HepG2 (cell line): Measurements from ENCODE around the gene RXYLT1. TPM values are rescaled to one million over a fixed set of nuclear protein-coding genes. Genes with fewer than 3 reads are reported as not detected.

Experiments
- HDAC1 ChIP-seq: sonication (generic); formaldehyde crosslinking; IDR thresholded peaks from 2 replicates; pipeline ENCODE4 v1.5.1; 2020; ENCODE audit warnings: mild to moderate bottlenecking, missing genetic modification reagents
- PHF21A ChIP-seq: sonication (generic); formaldehyde crosslinking; IDR thresholded peaks from 2 replicates; pipeline ENCODE4 v1.5.0; 2020; ENCODE audit warnings: mild to moderate bottlenecking, missing genetic modification reagents
- RBAK ChIP-seq: sonication (generic); formaldehyde crosslinking; IDR thresholded peaks from 2 replicates; pipeline ENCODE4 v1.5.1; 2020; ENCODE audit warnings: mild to moderate bottlenecking, missing genetic modification reagents
- RNF2 ChIP-seq: fragments of 450-650 bp; conservative IDR thresholded peaks from 2 replicates; pipeline ENCODE4 v1.6.1; 2016; ENCODE audit warnings: low read depth
- ZFX ChIP-seq: sonication (generic); formaldehyde crosslinking; IDR thresholded peaks from 2 replicates; pipeline ENCODE4 v1.4.0; 2020; ENCODE audit warnings: mild to moderate bottlenecking, low read depth, missing genetic modification reagents, moderate library complexity
- ZNF260 ChIP-seq: sonication (generic); formaldehyde crosslinking; IDR thresholded peaks from 2 replicates; pipeline ENCODE4 v1.4.0; 2020; ENCODE audit warnings: missing genetic modification reagents, low read depth, mild to moderate bottlenecking, borderline replicate concordance
- polyA plus RNA-seq, 8 experiments: library from polyadenylated mRNA; depleted of rRNA in 3 of 8; stranded (reverse) in 7 of 8; unstranded in 1 of 8; fragments of >200 nt; fragmentation: Illumina TruSeq in 4 of 8; extraction: Trizol in 4 of 8; gene quantifications; 2 replicates each; pipeline versions ENCODE4 v1.2.1 to v1.2.3, GENCODE V29; 2011 to 2016; ENCODE audit warnings: low read depth in 4 of 8, missing spikeins in 1 of 8, mixed read lengths in 1 of 8; ENCODE audit not compliant: insufficient read depth in 1 of 8
- total RNA-seq, 5 experiments: library from RNA; depleted of rRNA; stranded (reverse); fragments of >200 nt; fragmentation: Illumina TruSeq; extraction: Trizol; gene quantifications; 2 replicates each; pipeline ENCODE4 v1.2.3, GENCODE V29; 2016; ENCODE audit warnings: low read depth in 1 of 5
- TF ChIP-seq, protein P1 (sequence below), 2 experiments: sonication (generic) in 1 of 2; formaldehyde crosslinking in 1 of 2; IDR thresholded peaks; 2 replicates each; pipeline versions ENCODE4 v1.4.0 to v1.6.1; 2018 to 2020; ENCODE audit warnings: missing genetic modification reagents in 2 of 2, borderline replicate concordance in 1 of 2, low read depth in 1 of 2, mild to moderate bottlenecking in 1 of 2, missing biosample characterization in 1 of 2
- TF ChIP-seq, protein P2 (sequence below): sonication (generic); formaldehyde crosslinking; IDR thresholded peaks from 2 replicates; pipeline ENCODE4 v1.8.1; 2023; ENCODE audit warnings: mild to moderate bottlenecking, moderate library complexity, missing genetic modification reagents
- TF ChIP-seq, protein P3 (sequence below): sonication (generic); formaldehyde crosslinking; IDR thresholded peaks from 2 replicates; pipeline ENCODE4 v1.4.0; 2020; ENCODE audit warnings: mild to moderate bottlenecking, missing genetic modification reagents, borderline replicate concordance
- TF ChIP-seq, protein P4 (sequence below): sonication (generic); formaldehyde crosslinking; IDR thresholded peaks from 2 replicates; pipeline ENCODE4 v1.8.0; 2022; ENCODE audit warnings: low read depth, missing genetic modification reagents
- TF ChIP-seq, protein P5 (sequence below): IDR thresholded peaks from 2 replicates; pipeline ENCODE4 v1.6.1; 2016; ENCODE audit warnings: mild to moderate bottlenecking
- TF ChIP-seq, protein P6 (sequence below): sonication (generic); formaldehyde crosslinking; IDR thresholded peaks from 2 replicates; pipeline ENCODE4 v1.4.0; 2020; ENCODE audit warnings: mild to moderate bottlenecking, missing genetic modification reagents, borderline replicate concordance

Gene RXYLT1
- total and polyA plus RNA-seq, 2 of the 13 experiments (the other 11 are each of a cell fraction or from before 2014, with no cell fraction given): 8.3 to 15.5 TPM

DNA sequence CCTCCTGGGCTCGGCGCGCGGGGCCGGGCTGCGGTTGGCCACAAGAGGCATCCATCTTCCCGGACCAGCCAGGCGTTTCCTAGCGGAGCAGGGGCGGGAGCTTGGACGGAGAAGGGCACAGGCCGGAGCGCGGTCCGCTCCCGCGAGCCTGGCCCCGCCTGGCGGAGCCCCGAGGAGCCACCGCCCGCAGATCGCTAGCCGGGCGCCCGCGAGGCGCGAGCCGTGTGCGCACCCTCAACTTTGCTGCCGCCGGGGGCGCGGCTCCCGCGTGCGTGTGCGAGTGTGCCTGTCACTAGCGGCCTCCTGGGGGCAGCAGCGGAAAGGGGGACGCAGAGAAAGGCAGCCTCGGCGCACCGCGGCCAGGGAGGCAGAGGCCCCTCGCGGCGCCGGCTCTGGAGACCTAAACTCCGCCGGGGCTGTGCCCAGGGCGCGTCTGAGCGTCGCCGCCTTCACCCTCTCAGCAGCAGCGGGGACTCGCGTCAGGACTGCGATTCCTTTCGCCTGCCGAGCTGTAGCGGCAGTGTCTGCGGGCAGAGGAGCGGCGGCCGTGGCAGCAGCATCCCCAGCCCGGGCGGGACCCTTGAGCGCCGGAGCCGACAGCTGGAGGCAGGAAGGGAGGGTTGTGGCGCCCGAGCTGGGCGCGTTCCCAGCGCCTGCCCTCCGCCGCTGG lies 64.1 kb downstream of the RXYLT1 start (continued):
- TF ChIP-seq, protein P1, sequence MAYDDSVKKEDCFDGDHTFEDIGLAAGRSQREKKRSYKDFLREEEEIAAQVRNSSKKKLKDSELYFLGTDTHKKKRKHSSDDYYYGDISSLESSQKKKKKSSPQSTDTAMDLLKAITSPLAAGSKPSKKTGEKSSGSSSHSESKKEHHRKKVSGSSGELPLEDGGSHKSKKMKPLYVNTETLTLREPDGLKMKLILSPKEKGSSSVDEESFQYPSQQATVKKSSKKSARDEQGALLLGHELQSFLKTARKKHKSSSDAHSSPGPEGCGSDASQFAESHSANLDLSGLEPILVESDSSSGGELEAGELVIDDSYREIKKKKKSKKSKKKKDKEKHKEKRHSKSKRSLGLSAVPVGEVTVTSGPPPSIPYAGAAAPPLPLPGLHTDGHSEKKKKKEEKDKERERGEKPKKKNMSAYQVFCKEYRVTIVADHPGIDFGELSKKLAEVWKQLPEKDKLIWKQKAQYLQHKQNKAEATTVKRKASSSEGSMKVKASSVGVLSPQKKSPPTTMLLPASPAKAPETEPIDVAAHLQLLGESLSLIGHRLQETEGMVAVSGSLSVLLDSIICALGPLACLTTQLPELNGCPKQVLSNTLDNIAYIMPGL (CRISPR knock-in tag; IDR thresholded peaks at IDR 0.05; ENCODE audit: borderline replicate concordance in 1 of 2, low read depth in 1 of 2): peak; percentile 99 to 100
- TF ChIP-seq, protein P2, sequence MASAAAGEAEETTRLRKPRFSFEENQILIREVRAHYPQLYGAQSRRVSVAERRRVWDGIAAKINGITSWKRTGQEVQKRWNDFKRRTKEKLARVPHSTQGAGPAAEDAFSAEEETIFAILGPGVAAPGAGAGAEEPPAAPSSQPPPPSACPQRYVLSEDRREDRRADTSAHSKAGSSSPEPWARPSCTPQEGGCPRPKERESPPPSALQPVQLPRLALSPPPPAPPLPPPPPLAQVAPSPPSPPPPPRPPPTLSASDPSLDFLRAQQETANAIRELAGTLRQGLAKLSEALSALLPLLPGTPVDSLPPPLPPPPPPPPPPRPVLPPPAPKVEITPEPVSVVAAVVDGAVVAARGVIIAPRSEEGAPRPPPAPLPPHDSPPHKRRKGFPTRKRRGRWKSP (CRISPR knock-in tag): peak; percentile 97
- TF ChIP-seq, protein P3, sequence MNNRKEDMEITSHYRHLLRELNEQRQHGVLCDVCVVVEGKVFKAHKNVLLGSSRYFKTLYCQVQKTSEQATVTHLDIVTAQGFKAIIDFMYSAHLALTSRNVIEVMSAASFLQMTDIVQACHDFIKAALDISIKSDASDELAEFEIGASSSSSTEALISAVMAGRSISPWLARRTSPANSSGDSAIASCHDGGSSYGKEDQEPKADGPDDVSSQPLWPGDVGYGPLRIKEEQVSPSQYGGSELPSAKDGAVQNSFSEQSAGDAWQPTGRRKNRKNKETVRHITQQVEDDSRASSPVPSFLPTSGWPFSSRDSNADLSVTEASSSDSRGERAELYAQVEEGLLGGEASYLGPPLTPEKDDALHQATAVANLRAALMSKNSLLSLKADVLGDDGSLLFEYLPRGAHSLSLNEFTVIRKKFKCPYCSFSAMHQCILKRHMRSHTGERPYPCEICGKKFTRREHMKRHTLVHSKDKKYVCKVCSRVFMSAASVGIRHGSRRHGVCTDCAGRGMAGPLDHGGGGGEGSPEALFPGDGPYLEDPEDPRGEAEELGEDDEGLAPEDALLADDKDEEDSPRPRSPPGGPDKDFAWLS: 0 out of 2 replicates have a peak, but pooled peaks have one; percentile 65
- TF ChIP-seq HDAC1 (0 out of 2 replicates have a peak, but pooled peaks have one; percentile 71), ZFX (CRISPR knock-in tag) (peak; percentile 69), ZNF260 (CRISPR knock-in tag) (no peak), RBAK (CRISPR knock-in tag) (no peak), PHF21A (CRISPR knock-in tag) (peak; percentile 86), RNF2 (peak; percentile 52; the same call in 1 of the 2 replicates)
- TF ChIP-seq, protein P4, sequence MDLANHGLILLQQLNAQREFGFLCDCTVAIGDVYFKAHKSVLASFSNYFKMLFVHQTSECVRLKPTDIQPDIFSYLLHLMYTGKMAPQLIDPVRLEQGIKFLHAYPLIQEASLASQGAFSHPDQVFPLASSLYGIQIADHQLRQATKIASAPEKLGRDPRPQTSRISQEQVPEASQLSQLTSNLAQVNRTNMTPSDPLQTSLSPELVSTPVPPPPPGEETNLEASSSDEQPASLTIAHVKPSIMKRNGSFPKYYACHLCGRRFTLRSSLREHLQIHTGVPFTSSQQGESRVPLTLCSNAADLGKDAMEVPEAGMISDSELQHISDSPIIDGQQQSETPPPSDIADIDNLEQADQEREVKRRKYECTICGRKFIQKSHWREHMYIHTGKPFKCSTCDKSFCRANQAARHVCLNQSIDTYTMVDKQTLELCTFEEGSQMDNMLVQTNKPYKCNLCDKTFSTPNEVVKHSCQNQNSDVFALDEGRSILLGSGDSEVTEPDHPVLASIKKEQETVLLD (CRISPR knock-in tag): peak; percentile 71
- TF ChIP-seq, protein P5, sequence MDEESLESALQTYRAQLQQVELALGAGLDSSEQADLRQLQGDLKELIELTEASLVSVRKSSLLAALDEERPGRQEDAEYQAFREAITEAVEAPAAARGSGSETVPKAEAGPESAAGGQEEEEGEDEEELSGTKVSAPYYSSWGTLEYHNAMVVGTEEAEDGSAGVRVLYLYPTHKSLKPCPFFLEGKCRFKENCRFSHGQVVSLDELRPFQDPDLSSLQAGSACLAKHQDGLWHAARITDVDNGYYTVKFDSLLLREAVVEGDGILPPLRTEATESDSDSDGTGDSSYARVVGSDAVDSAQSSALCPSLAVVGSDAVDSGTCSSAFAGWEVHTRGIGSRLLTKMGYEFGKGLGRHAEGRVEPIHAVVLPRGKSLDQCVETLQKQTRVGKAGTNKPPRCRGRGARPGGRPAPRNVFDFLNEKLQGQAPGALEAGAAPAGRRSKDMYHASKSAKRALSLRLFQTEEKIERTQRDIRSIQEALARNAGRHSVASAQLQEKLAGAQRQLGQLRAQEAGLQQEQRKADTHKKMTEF (CRISPR knock-in tag): peak; percentile 93
- TF ChIP-seq, protein P6, sequence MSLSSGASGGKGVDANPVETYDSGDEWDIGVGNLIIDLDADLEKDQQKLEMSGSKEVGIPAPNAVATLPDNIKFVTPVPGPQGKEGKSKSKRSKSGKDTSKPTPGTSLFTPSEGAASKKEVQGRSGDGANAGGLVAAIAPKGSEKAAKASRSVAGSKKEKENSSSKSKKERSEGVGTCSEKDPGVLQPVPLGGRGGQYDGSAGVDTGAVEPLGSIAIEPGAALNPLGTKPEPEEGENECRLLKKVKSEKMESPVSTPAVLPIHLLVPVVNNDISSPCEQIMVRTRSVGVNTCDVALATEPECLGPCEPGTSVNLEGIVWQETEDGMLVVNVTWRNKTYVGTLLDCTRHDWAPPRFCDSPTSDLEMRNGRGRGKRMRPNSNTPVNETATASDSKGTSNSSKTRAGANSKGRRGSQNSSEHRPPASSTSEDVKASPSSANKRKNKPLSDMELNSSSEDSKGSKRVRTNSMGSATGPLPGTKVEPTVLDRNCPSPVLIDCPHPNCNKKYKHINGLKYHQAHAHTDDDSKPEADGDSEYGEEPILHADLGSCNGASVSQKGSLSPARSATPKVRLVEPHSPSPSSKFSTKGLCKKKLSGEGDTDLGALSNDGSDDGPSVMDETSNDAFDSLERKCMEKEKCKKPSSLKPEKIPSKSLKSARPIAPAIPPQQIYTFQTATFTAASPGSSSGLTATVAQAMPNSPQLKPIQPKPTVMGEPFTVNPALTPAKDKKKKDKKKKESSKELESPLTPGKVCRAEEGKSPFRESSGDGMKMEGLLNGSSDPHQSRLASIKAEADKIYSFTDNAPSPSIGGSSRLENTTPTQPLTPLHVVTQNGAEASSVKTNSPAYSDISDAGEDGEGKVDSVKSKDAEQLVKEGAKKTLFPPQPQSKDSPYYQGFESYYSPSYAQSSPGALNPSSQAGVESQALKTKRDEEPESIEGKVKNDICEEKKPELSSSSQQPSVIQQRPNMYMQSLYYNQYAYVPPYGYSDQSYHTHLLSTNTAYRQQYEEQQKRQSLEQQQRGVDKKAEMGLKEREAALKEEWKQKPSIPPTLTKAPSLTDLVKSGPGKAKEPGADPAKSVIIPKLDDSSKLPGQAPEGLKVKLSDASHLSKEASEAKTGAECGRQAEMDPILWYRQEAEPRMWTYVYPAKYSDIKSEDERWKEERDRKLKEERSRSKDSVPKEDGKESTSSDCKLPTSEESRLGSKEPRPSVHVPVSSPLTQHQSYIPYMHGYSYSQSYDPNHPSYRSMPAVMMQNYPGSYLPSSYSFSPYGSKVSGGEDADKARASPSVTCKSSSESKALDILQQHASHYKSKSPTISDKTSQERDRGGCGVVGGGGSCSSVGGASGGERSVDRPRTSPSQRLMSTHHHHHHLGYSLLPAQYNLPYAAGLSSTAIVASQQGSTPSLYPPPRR (CRISPR knock-in tag): peak; percentile 47; the same call in 1 of the 2 replicates
